Measurements from ENCODE around the gene TMEM240. TPM values are rescaled to one million over a fixed set of nuclear protein-coding genes. Genes with fewer than 3 reads are reported as not detected.
"Not testable (repeated sequence)": the region's sequence is repeated elsewhere in the genome, so short reads cannot be mapped to it uniquely, and the experiment has no call there.

Gene TMEM240
- total and polyA plus RNA-seq, 12 donors = 0.95 to 12.4 (median 4.4) TPM; not detected in 1

GRCh38 chr1:1510912-1511532, 29.4 kb downstream of the TMEM240 start:
- peak overlapping the region; percentile 88 to 98 (median 94) for H3K27ac ChIP-seq
- no peaks in the 10 kb centered on the region for H3K9me3 ChIP-seq (replicated peaks in 1 of 3)
- intact Hi-C loops (cut with DNase I) = no loop called here
- 15 to 23% (median 19%) methylated on average over 17 of the region's 17 CpGs for WGBS, 4 donors
- no peak for DNase-seq
- no peaks in the 10 kb centered on the region for H3K36me3 ChIP-seq (replicated peaks in 1 of 2)
- peaks cover 0 to 8% of the 10 kb centered on the region in 2 donors for H3K4me1 ChIP-seq (replicated peaks in 1 of 2)
- peak overlapping the region; percentile 46 to 90 (median 74) for H3K4me3 ChIP-seq
- H3K27me3 ChIP-seq = no peaks in the 10 kb centered on the region
- TF ChIP-seq CTCF (IDR thresholded peaks at IDR 0.05) (peak in 1 of 6 experiments; percentile 11), POLR2A (IDR thresholded peaks at IDR 0.05) (no peak)

DNA sequence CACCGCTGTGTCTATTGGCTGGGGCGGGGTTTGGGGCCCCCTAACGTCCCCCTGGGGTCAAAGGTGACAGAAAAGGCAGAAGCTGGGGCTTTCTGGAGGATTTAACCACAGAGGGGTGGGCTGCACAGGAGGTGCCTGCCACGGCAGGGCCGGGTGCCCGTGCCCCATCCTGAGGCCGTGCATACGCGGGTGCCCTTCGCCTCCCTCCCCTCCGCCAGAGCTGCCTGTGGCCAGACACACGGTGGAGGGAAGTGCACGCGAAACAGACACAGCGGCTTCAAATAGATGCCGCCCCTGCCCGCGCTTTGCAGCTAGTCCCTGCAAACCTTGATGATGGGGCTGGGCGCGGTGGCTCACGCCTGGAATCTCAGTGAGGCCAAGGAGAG, 31.0 kb downstream of the TMEM240 start:
- DNase-seq; H3K27me3 ChIP-seq; H3K27ac ChIP-seq; H3K9me3 ChIP-seq (replicated peaks in 1 of 3); intact Hi-C loops (cut with DNase I); H3K36me3 ChIP-seq (replicated peaks in 1 of 2); H3K4me3 ChIP-seq: not testable (repeated sequence)
- WGBS, 4 donors = 0 to 80% (median 75%) methylated on average over 1 to 17 of the region's 21 CpGs
- peaks cover 0 to 13% of the 10 kb centered on the region in 2 donors for H3K4me1 ChIP-seq (replicated peaks in 1 of 2)

GRCh38 chr1:1508775-1509464, 31.5 kb downstream of the TMEM240 start:
- H3K27me3 ChIP-seq; H3K9me3 ChIP-seq (replicated peaks in 1 of 3); H3K36me3 ChIP-seq (replicated peaks in 1 of 2); intact Hi-C loops (cut with DNase I); H3K4me3 ChIP-seq: not testable (repeated sequence)
- Histone ChIP-seq H3K4me1 (replicated peaks in 1 of 2) (peaks cover 0 to 13% of the 10 kb centered on the region in 2 donors), H3K27ac (peak overlapping the region in 1 of 5 donors; percentile 55)
- peak in 6 of 7 donors; percentile 38 to 67 (median 54) for DNase-seq
- 47 to 58% (median 52%) methylated on average over 10 to 32 of the region's 34 CpGs; no CpG with 5 or more reads in 1 of the 4 donors for WGBS, 4 donors

GRCh38 chr1:1507305-1507704, 33.1 kb downstream of the TMEM240 start:
- H3K27me3 ChIP-seq = no peaks in the 10 kb centered on the region
- TF ChIP-seq POLR2A (IDR thresholded peaks at IDR 0.05) = no peak
- no peak for TF ChIP-seq CTCF (IDR thresholded peaks at IDR 0.05)
- peaks cover 0 to 13% of the 10 kb centered on the region in 2 donors for H3K4me1 ChIP-seq (replicated peaks in 1 of 2)
- no peaks in the 10 kb centered on the region for H3K9me3 ChIP-seq (replicated peaks in 1 of 3)
- H3K4me3 ChIP-seq = no peak overlapping the region
- WGBS, 4 donors = 88 to 94% (median 89%) methylated on average over 4 of the region's 4 CpGs
- H3K27ac ChIP-seq = no peak overlapping the region
- intact Hi-C loops (cut with DNase I) = no loop called here
- H3K36me3 ChIP-seq (replicated peaks in 1 of 2) = no peaks in the 10 kb centered on the region
- DNase-seq = no peak

- H3K4me1 ChIP-seq (replicated peaks in 1 of 2); H3K9me3 ChIP-seq (replicated peaks in 1 of 3); intact Hi-C loops (cut with DNase I); H3K36me3 ChIP-seq (replicated peaks in 1 of 2); H3K4me3 ChIP-seq; H3K27me3 ChIP-seq: not testable (repeated sequence)
- peak in 1 of 7 donors; percentile 17 for DNase-seq
- peak overlapping the region; percentile 84 to 97 (median 87) for H3K27ac ChIP-seq
- 65 to 76% (median 72%) methylated on average over 5 of the region's 5 CpGs for WGBS, 4 donors
Measured at GRCh38 chr1:1505801-1506200, 34.6 kb downstream of the TMEM240 start.

Data from adrenal gland (tissue), 12 donors.